ENCODE measurements around the gene GOLGA6A.
A peak's percentile ranks its signal among the peaks of the same experiment; 100 is the strongest.

GOLGA6A gene

DNA sequence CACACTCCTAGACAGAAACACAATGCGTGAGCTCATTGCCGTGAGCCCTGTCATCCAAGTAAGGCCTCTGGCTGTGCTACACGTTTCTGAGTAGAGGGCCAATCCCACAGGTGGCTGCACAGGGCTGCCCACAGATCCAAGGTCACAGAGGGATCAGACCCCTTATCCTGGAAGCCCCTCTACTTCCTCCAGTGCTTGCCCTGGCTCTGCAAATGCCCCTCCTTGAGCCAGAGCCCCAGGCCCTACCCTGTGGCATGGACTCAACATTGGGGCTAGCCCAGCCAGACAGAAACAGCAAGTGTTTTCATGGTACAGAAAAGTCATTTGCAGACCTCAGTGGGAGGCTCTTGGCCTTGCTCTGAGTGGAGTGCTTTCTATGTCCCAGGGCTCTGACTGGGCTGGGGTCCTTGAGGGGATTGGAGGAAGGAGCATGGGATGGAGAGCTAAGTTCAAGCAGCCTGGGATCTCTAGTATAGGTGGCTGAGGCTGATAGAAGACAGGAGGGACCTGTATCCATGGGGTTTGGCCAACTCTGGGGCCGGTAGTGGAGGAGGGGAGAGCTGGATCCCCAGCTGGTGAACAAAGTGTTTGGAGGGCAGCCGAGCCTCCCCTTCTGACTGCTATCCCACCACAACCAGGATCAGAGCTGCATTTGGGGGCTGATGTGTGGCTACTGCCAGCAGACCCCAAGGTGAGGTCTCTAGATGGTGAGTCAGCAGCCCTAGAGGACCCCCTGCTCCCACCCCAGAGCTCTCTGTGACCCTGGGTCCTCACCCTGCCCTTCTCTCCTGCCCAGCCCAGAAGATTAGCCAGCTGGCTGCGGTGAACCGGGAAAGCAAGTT, 38.7 kb downstream of the GOLGA6A start:
- Histone ChIP-seq H3K4me3 (ENCODE audit: low read depth in 1 of 5, low read length in 5 of 5) (peak overlapping the region in 1 of 5 donors; percentile 11), H3K36me3 (ENCODE audit: control insufficient read depth in 5 of 5, insufficient read depth in 5 of 5, low read length in 5 of 5) (peaks cover 0 to 44% (median 23%) of the 10 kb centered on the region in 5 donors), H3K9ac (ENCODE audit: low read length in 5 of 5) (peak overlapping the region in 2 of 5 donors; percentile 7 to 11), H3K9me3 (ENCODE audit: control insufficient read depth in 5 of 5, low read length in 5 of 5) (no peaks in the 10 kb centered on the region), H3K27ac (ENCODE audit: low read depth, low read length) (peak overlapping the region; percentile 41), H3K4me1 (ENCODE audit: control insufficient read depth in 5 of 5, insufficient read depth in 5 of 5, low read length in 5 of 5) (peaks cover 24 to 89% (median 70%) of the 10 kb centered on the region in 5 donors), H3K27me3 (ENCODE audit: control insufficient read depth in 5 of 5, insufficient read depth in 4 of 5, low read length in 5 of 5) (no peaks in the 10 kb centered on the region)

DNA sequence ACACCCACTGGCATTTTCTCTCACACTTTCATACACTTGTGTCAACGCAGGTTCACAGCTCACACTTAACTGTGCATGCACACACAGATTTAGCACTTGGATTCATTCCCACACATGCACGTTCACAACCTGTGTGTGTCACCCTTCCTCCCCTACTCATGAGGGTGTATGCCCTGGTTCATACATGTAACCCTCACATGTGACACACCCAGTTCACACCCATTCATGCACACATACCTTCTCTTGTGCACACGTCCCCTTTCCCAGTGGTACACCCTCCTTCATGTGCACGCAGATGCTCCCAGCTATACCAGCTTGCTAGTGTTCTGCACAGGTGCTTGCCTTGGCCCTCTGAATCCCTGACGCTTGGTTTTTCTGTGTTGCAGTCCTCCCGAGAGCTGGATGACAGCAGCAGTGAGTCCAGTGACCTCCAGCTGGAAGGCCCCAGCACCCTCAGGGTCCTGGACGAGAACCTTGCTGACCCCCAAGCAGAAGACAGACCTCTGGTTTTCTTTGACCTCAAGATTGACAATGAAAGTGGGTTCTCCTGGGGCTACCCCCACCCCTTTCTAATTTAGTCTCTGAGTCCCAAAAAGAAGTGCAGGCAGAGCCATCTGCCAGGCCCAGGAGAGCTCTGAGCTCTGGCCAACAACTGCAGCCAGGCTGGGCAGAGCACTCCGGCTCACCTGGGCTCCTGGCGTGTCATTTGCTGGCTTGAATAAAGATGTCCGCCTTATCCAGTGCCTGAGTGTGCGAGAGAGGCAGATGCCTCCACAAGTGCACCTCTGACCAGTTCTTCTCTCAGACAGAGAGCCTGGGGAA, 39.5 kb downstream of the GOLGA6A start:
- Histone ChIP-seq H3K27ac (ENCODE audit: low read depth, low read length) (no peak overlapping the region), H3K4me1 (ENCODE audit: control insufficient read depth in 5 of 5, insufficient read depth in 5 of 5, low read length in 5 of 5) (peaks cover 20 to 85% (median 66%) of the 10 kb centered on the region in 5 donors), H3K9me3 (ENCODE audit: control insufficient read depth in 5 of 5, low read length in 5 of 5) (no peaks in the 10 kb centered on the region), H3K9ac (ENCODE audit: low read length in 5 of 5) (peak overlapping the region in 1 of 5 donors; percentile 11), H3K4me3 (ENCODE audit: low read depth in 1 of 5, low read length in 5 of 5) (no peak overlapping the region), H3K27me3 (ENCODE audit: control insufficient read depth in 5 of 5, insufficient read depth in 4 of 5, low read length in 5 of 5) (no peaks in the 10 kb centered on the region), H3K36me3 (ENCODE audit: control insufficient read depth in 5 of 5, insufficient read depth in 5 of 5, low read length in 5 of 5) (peaks cover 0 to 45% (median 25%) of the 10 kb centered on the region in 5 donors)

DNA sequence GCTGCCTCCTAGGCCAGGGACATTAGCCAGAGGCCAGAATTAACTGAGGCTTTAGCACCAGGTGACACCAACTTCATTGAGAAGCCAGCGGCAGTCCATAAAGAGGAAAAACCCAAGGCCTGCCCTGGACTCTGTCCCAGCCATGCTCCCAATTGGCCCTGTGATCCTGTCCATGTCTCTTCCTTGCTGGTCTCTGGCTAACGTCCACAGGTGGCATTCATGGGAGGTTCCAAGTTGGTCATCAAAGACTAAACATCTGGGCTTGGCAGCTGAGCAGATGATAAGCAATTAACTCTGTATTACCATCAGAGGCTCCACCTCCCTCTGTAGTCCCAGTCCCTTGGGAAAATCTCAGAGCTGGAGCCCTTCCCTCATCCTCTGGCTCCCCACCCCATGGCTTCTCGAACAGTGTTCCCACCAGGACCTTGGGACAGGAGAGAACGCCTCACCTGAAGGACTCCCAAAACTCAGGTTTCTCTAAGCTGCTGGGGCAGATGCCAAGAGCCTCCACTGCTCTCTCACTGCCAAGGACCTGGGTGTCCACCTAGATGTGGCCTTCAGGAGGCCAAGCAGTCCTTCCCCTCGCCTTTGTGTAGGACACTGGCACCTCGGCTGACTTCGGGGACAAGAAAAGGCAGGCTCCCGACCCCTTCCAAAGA, 40.4 kb downstream of the GOLGA6A start:
- Histone ChIP-seq H3K9ac (ENCODE audit: low read length in 5 of 5) (no peak overlapping the region), H3K9me3 (ENCODE audit: control insufficient read depth in 5 of 5, low read length in 5 of 5) (no peaks in the 10 kb centered on the region), H3K4me1 (ENCODE audit: control insufficient read depth in 5 of 5, insufficient read depth in 5 of 5, low read length in 5 of 5) (peaks cover 20 to 85% (median 62%) of the 10 kb centered on the region in 5 donors), H3K27me3 (ENCODE audit: control insufficient read depth in 5 of 5, insufficient read depth in 4 of 5, low read length in 5 of 5) (no peaks in the 10 kb centered on the region), H3K36me3 (ENCODE audit: control insufficient read depth in 5 of 5, insufficient read depth in 5 of 5, low read length in 5 of 5) (peaks cover 0 to 54% (median 34%) of the 10 kb centered on the region in 5 donors), H3K4me3 (ENCODE audit: low read depth in 1 of 5, low read length in 5 of 5) (no peak overlapping the region), H3K27ac (ENCODE audit: low read depth, low read length) (peak overlapping the region; percentile 80)

DNA sequence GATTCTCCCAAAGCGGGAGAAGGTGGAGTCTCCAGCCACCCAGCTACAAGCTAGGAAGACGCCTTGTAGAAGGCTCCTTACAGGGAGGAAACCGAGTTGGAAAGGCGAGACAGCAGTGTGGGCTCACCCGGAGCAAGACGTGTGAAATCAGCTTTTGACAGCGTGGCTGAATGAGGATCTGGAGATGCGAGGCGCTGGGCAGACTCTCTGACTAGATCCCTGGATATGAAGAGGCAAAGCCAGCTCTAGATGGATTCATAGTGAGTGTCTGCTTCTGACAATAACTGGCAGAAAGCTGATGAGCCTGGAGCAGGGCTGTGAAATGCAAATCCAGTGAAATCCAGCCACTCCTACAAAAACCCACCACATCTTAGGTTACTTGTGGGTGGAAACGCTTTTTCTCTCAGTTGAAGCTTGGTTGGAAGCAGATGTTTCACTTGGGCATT, 41.0 kb downstream of the GOLGA6A start:
- Histone ChIP-seq H3K27me3 (ENCODE audit: control insufficient read depth in 5 of 5, insufficient read depth in 4 of 5, low read length in 5 of 5) (no peaks in the 10 kb centered on the region), H3K36me3 (ENCODE audit: control insufficient read depth in 5 of 5, insufficient read depth in 5 of 5, low read length in 5 of 5) (peaks cover 0 to 60% (median 39%) of the 10 kb centered on the region in 5 donors), H3K4me3 (ENCODE audit: low read depth in 1 of 5, low read length in 5 of 5) (no peak overlapping the region), H3K4me1 (ENCODE audit: control insufficient read depth in 5 of 5, insufficient read depth in 5 of 5, low read length in 5 of 5) (peaks cover 20 to 86% (median 61%) of the 10 kb centered on the region in 5 donors), H3K9ac (ENCODE audit: low read length in 5 of 5) (no peak overlapping the region), H3K9me3 (ENCODE audit: control insufficient read depth in 5 of 5, low read length in 5 of 5) (no peaks in the 10 kb centered on the region), H3K27ac (ENCODE audit: low read depth, low read length) (peak overlapping the region; percentile 80)

GRCh38 chr15:74040109-74040850, 42.1 kb downstream of the GOLGA6A start:
- peaks cover 0 to 67% (median 49%) of the 10 kb centered on the region in 5 donors for H3K36me3 ChIP-seq (ENCODE audit: control insufficient read depth in 5 of 5, insufficient read depth in 5 of 5, low read length in 5 of 5)
- H3K27ac ChIP-seq (ENCODE audit: low read depth, low read length) = peak overlapping the region; percentile 80
- no peaks in the 10 kb centered on the region for H3K9me3 ChIP-seq (ENCODE audit: control insufficient read depth in 5 of 5, low read length in 5 of 5)
- no peaks in the 10 kb centered on the region for H3K27me3 ChIP-seq (ENCODE audit: control insufficient read depth in 5 of 5, insufficient read depth in 4 of 5, low read length in 5 of 5)
- H3K4me3 ChIP-seq (ENCODE audit: low read depth in 1 of 5, low read length in 5 of 5) = no peak overlapping the region
- H3K4me1 ChIP-seq (ENCODE audit: control insufficient read depth in 5 of 5, insufficient read depth in 5 of 5, low read length in 5 of 5) = peaks cover 20 to 93% (median 60%) of the 10 kb centered on the region in 5 donors
- no peak overlapping the region for H3K9ac ChIP-seq (ENCODE audit: low read length in 5 of 5)

DNA sequence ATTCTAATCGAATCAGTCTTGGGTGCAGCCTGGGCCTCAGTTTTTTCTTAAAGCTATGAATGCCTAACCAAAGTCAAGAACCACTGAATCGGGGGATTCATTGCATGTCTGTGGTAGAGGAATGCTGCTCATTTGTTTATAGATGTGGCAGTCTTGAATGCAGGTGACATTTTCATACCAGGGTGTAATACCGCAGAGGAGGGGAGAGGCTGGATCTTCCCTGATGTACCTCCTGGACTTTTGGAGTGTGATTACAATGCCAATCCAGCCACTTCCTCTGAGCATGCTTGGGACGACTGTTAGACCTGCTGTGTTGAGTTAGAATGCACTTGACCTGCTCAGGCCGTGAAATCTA, 42.7 kb downstream of the GOLGA6A start:
- peaks cover 0 to 69% (median 50%) of the 10 kb centered on the region in 5 donors for H3K36me3 ChIP-seq (ENCODE audit: control insufficient read depth in 5 of 5, insufficient read depth in 5 of 5, low read length in 5 of 5)
- H3K27ac ChIP-seq (ENCODE audit: low read depth, low read length) = no peak overlapping the region
- no peak overlapping the region for H3K9ac ChIP-seq (ENCODE audit: low read length in 5 of 5)
- H3K4me1 ChIP-seq (ENCODE audit: control insufficient read depth in 5 of 5, insufficient read depth in 5 of 5, low read length in 5 of 5) = peaks cover 20 to 89% (median 59%) of the 10 kb centered on the region in 5 donors
- no peak overlapping the region for H3K4me3 ChIP-seq (ENCODE audit: low read depth in 1 of 5, low read length in 5 of 5)
- H3K9me3 ChIP-seq (ENCODE audit: control insufficient read depth in 5 of 5, low read length in 5 of 5) = no peaks in the 10 kb centered on the region
- H3K27me3 ChIP-seq (ENCODE audit: control insufficient read depth in 5 of 5, insufficient read depth in 4 of 5, low read length in 5 of 5) = no peaks in the 10 kb centered on the region

- Histone ChIP-seq H3K27ac (ENCODE audit: low read depth, low read length) (peak overlapping the region; percentile 30), H3K9ac (ENCODE audit: low read length in 5 of 5) (peak overlapping the region in 1 of 5 donors; percentile 32)
These were observed 43.4 kb downstream of the GOLGA6A start for GRCh38 chr15:74038707-74039655.

DNA sequence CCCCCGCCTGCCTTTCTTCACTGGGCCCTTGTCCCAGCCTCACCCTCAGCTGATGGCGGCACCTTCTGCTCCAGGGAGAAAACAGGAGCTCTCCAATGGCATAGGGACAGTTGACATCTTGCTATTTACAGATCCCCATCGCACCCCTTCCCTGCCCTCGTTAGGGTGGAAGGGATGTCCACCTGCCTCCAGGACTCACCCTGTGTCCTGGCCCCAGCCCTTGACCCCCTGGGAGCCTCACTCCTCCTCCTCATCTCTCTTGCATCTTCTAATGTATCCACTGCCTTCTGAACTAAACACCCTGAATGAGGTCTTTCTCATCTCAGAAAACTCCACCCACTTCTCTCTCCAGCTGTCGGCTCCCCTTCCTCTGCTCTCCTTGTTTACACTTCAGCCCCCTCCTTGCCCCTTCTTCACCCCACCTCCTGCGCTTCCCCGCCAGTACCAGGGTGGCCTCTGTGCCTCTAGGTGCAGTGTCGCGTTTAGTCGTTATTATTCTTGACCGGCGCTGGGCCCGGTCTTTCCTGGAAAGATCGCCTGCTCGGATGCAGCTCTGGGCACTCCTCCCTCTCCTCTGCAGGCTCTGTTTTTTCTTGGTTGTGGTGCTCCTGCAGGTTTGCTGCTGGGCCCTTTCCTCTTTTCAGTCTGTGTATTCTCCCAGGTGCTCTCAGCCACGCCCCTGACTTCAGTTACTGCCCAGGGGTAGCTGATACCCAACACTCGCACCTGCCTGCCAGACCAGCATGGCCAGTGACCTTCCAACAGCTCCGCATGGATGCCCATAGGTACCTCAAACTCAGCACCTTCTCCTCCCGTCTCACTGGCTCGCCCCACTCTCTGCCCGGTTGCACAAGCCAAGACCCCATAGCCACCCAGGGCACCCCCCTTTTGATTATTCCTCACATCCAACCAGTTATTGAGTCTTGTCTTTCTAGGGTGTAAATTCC, 44.9 kb downstream of the GOLGA6A start:
- Histone ChIP-seq H3K4me1 (ENCODE audit: control insufficient read depth in 5 of 5, insufficient read depth in 5 of 5, low read length in 5 of 5) (peaks cover 19 to 79% (median 51%) of the 10 kb centered on the region in 5 donors), H3K27ac (ENCODE audit: low read depth, low read length) (no peak overlapping the region), H3K4me3 (ENCODE audit: low read depth in 1 of 5, low read length in 5 of 5) (no peak overlapping the region), H3K27me3 (ENCODE audit: control insufficient read depth in 5 of 5, insufficient read depth in 4 of 5, low read length in 5 of 5) (no peaks in the 10 kb centered on the region), H3K36me3 (ENCODE audit: control insufficient read depth in 5 of 5, insufficient read depth in 5 of 5, low read length in 5 of 5) (peaks cover 5 to 69% (median 57%) of the 10 kb centered on the region in 5 donors), H3K9ac (ENCODE audit: low read length in 5 of 5) (no peak overlapping the region), H3K9me3 (ENCODE audit: control insufficient read depth in 5 of 5, low read length in 5 of 5) (no peaks in the 10 kb centered on the region)

More at GRCh38 chr15:74038707-74039655, 43.4 kb downstream of the GOLGA6A start:
- H3K4me3 ChIP-seq (ENCODE audit: low read depth in 1 of 5, low read length in 5 of 5) = no peak overlapping the region
- H3K36me3 ChIP-seq (ENCODE audit: control insufficient read depth in 5 of 5, insufficient read depth in 5 of 5, low read length in 5 of 5) = peaks cover 0 to 69% (median 53%) of the 10 kb centered on the region in 5 donors
- H3K27me3 ChIP-seq (ENCODE audit: control insufficient read depth in 5 of 5, insufficient read depth in 4 of 5, low read length in 5 of 5) = no peaks in the 10 kb centered on the region
- peaks cover 19 to 82% (median 53%) of the 10 kb centered on the region in 5 donors for H3K4me1 ChIP-seq (ENCODE audit: control insufficient read depth in 5 of 5, insufficient read depth in 5 of 5, low read length in 5 of 5)
- no peaks in the 10 kb centered on the region for H3K9me3 ChIP-seq (ENCODE audit: control insufficient read depth in 5 of 5, low read length in 5 of 5)
